Mucosa of rectum (tissue), 2 donors: Measurements from ENCODE around the gene ZNF655.
"Not testable (repeated sequence)": the region's sequence is repeated elsewhere in the genome, so short reads cannot be mapped to it uniquely, and the experiment has no call there.

Source experiments
- H3K27ac ChIP-seq, 2 donors: one replicate each; pipeline ENCODE4 v1.7.0; 2013; ENCODE audit warnings: inconsistent platforms in 2 of 2, low read depth in 2 of 2, low read length in 2 of 2
- H3K27me3 ChIP-seq, 2 donors: one replicate each; pipeline ENCODE4 v1.7.0; 2013; ENCODE audit warnings: low read length in 2 of 2; ENCODE audit not compliant: control insufficient read depth in 2 of 2, insufficient read depth in 2 of 2
- H3K36me3 ChIP-seq, 2 donors: one replicate each; pipeline ENCODE4 v1.7.0; 2013; ENCODE audit warnings: low read length in 2 of 2; ENCODE audit not compliant: control insufficient read depth in 2 of 2, insufficient read depth in 2 of 2
- H3K4me1 ChIP-seq, 2 donors: one replicate each; pipeline ENCODE4 v1.7.0; 2013; ENCODE audit warnings: low read length in 2 of 2, mild to moderate bottlenecking in 1 of 2; ENCODE audit not compliant: control insufficient read depth in 2 of 2, insufficient read depth in 2 of 2
- H3K4me3 ChIP-seq, 2 donors: one replicate each; pipeline ENCODE4 v1.7.0; 2013; ENCODE audit warnings: low read length in 2 of 2
- H3K9ac ChIP-seq, 2 donors: one replicate each; pipeline ENCODE4 v1.7.0; 2013; ENCODE audit warnings: low read length in 2 of 2, low read depth in 1 of 2, mild to moderate bottlenecking in 1 of 2
- H3K9me3 ChIP-seq, 2 donors: one replicate each; pipeline ENCODE4 v1.7.0; 2013; ENCODE audit warnings: low read length in 2 of 2; ENCODE audit not compliant: control insufficient read depth in 2 of 2
- donor health status: healthy.
- donor health status: Normal muscosa, but diverticular disease.

ZNF655 gene

DNA sequence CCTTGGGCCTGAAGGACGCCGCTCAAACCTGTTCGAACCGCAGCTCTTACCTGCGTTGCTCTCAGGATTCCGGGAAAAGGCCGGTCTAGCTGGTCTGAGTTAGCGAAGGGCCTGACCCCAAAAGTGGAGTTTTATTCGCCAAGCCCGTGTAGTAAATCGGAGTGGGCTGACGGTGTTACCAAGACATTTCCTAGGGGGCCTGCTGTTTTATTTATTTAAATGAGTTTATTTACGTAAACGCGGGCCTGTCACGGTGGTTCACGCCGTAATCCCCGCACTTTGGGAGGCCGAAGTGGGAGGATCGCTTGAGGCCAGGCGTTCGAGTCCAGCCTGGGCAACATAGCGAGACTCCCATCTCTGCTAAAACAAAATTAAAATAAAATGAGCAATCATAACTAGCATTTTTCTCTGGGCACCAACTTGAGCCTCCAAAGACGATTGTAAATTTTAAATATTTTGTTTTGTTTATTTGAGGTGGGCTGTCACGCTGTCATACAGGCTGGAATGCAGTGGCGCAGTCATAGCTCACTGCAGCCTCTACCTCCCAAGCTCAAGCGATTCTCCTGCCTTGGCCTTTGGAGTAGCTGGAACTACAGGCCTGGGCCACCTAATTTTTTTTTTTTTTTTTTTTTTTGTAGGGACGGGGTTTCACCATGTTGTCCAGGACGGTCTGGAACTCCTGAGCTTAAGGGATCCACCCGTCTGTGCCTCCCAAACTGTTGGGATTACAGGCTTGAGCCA lies 903 bp downstream of the ZNF655 start:
- Histone ChIP-seq H3K27me3 (no peaks in the 10 kb centered on the region), H3K36me3 (peaks cover 34 to 42% of the 10 kb centered on the region in 2 donors), H3K4me1 (peaks cover 14 to 20% of the 10 kb centered on the region in 2 donors), H3K4me3 (peak overlapping the region; percentile 91 to 92), H3K9ac (peak overlapping the region; percentile 92 to 99), H3K27ac (peak overlapping the region; percentile 97), H3K9me3 (no peaks in the 10 kb centered on the region)

DNA sequence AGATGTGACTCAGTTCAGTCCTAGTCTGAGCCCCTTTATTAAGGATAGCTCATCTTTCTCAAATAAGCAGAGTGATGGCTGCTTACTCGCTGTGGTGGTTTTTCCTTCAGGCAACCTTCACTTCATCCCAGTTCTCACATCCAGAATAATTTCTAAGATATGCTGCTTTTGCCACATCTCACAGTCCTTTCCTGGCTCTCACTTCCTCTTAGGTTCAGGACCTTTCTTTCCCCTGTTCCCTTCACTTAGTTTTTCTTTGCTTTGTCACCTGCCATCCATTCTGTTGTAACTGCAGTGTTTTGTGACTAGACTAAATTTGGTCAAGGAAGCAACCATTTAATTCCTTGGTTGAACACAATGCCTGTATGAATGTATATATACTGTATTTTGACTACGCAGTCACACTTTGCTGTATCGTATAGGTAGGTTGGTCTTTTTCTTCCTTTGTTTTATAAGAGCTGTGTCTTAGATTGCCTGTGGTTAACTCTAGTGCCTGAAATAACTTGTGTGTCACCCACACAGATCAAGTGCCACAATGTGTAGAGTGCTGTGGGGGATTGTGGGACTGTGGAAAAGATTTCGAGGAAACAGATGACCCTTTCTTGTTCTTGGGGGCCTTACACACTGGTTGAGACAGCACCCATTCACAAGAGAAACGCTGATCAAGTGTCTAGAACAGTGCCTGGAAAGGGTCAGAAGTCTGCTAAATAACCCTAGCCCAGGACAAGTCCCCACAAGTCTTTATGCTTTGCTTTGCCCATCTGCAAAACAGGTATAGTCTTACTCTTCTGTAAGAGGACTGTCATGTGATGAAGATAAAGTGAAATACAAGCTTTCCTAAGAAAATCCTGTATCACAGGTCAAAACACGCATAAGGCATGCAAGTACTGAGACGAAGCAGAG lies 2.6 kb downstream of the ZNF655 start:
- no peak overlapping the region for H3K27ac ChIP-seq
- H3K36me3 ChIP-seq: peaks cover 46 to 56% of the 10 kb centered on the region in 2 donors
- no peaks in the 10 kb centered on the region for H3K27me3 ChIP-seq
- no peak overlapping the region for H3K9ac ChIP-seq
- H3K4me1 ChIP-seq: peaks cover 14 to 20% of the 10 kb centered on the region in 2 donors
- no peak overlapping the region for H3K4me3 ChIP-seq
- no peaks in the 10 kb centered on the region for H3K9me3 ChIP-seq

DNA sequence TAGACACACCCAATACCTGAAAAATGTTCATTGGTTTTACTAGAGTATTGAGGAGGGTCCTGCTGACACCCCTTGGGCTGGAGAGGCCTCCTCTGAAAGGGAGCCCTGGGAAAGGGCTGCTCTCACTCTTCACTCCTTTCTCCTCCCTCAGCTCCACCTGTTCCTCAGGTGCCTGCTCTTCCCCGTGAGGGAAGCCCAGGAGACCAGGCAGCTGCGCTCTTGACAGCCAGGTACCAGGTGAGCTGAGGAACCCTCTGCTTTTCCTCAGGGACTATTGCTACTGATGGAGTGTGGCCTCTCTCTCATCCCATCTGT lies 3.3 kb downstream of the ZNF655 start:
- peaks cover 14 to 20% of the 10 kb centered on the region in 2 donors for H3K4me1 ChIP-seq
- H3K4me3 ChIP-seq: no peak overlapping the region
- H3K9ac ChIP-seq: no peak overlapping the region
- no peak overlapping the region for H3K27ac ChIP-seq
- H3K36me3 ChIP-seq: peaks cover 50 to 60% of the 10 kb centered on the region in 2 donors
- H3K9me3 ChIP-seq: no peaks in the 10 kb centered on the region
- no peaks in the 10 kb centered on the region for H3K27me3 ChIP-seq

DNA sequence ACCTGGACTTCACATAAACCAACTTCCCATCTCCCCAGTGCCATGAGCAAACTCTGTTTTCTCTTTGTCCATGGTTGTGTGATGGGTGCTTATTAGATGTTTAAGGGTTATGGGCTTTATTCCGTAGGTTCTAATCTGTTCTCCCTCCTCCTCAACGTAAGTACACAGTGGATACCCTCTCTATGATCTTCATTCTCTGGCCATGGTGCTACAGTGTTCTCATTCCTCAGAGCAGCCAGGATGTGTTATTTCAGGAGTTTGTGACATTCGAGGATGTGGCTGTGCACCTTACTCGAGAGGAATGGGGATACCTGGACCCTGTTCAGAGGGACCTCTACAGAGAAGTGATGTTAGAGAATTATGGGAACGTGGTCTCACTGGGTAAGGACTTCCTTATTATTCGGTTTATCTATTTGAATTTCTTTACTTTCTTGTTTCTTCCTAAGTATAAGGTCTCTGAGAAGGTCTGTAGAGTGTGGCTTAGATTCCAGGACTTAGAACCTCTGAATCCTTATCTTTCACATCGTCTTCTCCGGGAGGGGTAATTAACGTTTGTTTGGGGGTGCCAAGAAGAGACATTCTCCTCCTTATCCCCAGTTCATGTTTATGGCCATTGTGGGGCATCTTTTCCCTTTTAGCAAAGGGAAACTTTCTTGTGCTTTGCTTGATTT lies 3.8 kb downstream of the ZNF655 start:
- Histone ChIP-seq H3K27ac (peak overlapping the region in 1 of 2 donors; percentile 53), H3K4me1 (peaks cover 11 to 17% of the 10 kb centered on the region in 2 donors), H3K9ac (no peak overlapping the region), H3K9me3 (no peaks in the 10 kb centered on the region), H3K4me3 (no peak overlapping the region), H3K36me3 (peaks cover 50 to 60% of the 10 kb centered on the region in 2 donors), H3K27me3 (no peaks in the 10 kb centered on the region)

DNA sequence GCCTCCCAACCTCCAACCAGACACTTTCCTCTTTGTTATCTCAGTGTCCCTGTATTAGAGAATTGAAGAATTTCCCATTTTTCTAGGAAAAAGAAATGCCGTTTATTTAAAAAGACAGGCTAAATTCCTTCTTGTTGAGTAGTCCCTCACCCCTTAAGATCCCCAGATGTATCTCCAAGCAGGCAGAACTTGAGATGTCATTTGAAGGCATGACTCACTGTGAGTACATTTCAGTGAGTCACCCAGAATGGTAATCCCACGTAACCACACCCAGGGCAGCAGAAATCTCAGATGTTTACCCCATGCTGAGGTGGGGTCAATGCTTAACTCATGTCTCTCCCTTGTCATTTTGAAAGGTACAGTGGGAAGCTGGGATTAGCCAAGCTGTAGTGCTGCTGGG lies 4.4 kb downstream of the ZNF655 start:
- Histone ChIP-seq H3K4me3 (no peak overlapping the region), H3K27ac (peak overlapping the region in 1 of 2 donors; percentile 53), H3K36me3 (peaks cover 50 to 60% of the 10 kb centered on the region in 2 donors), H3K9ac (no peak overlapping the region), H3K9me3 (no peaks in the 10 kb centered on the region), H3K4me1 (peaks cover 9 to 12% of the 10 kb centered on the region in 2 donors), H3K27me3 (no peaks in the 10 kb centered on the region)

DNA sequence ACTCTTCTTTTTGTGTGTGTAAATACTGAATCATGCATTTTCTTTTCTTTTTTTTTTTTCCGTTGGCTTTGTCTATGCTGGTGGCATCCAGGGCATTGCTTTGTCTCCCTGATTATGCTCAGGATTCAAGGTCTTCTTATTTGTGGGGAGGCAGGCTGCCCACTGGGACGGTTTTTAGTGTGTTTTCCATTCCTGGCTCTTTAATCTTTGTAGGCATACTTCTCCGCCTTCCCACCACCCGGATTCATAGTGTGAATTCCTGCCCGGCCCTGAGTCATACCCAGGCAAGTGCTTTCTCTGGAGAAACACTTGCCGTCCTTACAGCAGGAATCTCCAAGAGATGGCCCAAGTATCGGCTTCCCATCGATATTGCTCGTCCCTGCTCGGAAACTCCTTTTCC lies 5.2 kb downstream of the ZNF655 start:
- H3K4me3 ChIP-seq: no peak overlapping the region
- no peak overlapping the region for H3K27ac ChIP-seq
- H3K36me3 ChIP-seq: peaks cover 50 to 62% of the 10 kb centered on the region in 2 donors
- H3K9ac ChIP-seq: no peak overlapping the region
- H3K4me1 ChIP-seq: peaks cover 9 to 12% of the 10 kb centered on the region in 2 donors
- H3K27me3 ChIP-seq: no peaks in the 10 kb centered on the region
- H3K9me3 ChIP-seq: no peaks in the 10 kb centered on the region

DNA sequence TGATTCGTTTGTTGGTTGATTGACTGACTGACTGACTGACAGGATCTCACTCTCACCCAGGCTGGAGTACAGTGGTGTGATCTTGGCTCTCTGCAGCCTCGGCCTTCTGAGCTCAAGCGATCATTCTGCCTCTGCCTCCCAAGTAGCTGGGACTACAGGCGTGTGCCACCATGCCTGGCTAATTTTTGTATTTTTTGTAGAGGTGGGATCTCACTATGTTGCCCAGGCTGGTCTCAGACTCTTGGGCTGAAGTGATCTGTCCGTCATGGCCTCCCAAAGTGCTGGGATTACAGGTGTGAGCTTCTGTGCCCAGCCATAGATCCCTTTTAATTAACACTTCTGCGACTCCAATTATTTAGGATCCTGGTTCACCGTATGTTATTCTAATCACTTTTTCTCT lies 10.3 kb downstream of the ZNF655 start:
- H3K9ac ChIP-seq, H3K27ac ChIP-seq, H3K4me3 ChIP-seq, H3K4me1 ChIP-seq, H3K9me3 ChIP-seq, H3K27me3 ChIP-seq: not testable (repeated sequence)
- peaks cover 49 to 67% of the 10 kb centered on the region in 2 donors for H3K36me3 ChIP-seq

DNA sequence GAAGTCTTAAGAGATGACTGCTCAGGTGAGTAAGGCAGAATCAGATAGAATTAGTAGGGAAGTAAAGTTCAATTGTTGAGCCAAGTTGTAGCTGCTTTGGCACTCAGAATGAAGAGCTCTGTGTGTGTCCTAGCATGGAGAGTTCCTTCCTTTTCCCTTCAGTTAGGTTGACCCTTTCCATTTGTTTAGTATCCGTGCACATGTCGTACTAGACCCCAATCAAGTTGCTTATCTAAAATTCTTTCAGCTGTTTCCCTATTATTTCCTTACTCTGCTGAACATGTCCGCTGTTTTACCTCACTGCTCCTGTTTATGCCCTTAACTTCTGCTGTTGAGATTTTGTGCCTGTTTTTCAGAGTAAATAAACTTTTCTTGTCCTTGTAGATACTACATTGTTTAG lies 13.3 kb downstream of the ZNF655 start:
- Histone ChIP-seq H3K27me3 (no peaks in the 10 kb centered on the region), H3K36me3 (peaks cover 27 to 39% of the 10 kb centered on the region in 2 donors), H3K4me3 (no peak overlapping the region), H3K4me1 (no peaks in the 10 kb centered on the region), H3K27ac (no peak overlapping the region), H3K9ac (no peak overlapping the region), H3K9me3 (no peaks in the 10 kb centered on the region)

DNA sequence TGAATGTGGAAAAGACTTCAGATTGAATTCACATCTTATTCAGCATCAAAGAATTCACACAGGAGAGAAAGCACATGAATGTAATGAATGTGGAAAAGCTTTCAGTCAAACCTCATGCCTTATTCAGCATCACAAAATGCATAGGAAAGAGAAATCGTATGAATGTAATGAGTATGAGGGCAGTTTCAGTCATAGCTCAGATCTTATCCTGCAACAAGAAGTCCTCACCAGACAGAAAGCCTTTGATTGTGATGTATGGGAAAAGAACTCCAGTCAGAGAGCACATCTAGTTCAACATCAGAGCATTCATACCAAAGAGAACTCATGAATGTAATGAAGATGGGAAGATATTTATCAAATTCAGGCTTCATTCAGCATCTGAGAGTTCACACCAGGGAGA lies 14.8 kb downstream of the ZNF655 start:
- no peaks in the 10 kb centered on the region for H3K9me3 ChIP-seq
- peaks cover 27 to 39% of the 10 kb centered on the region in 2 donors for H3K36me3 ChIP-seq
- H3K4me1 ChIP-seq: no peaks in the 10 kb centered on the region
- no peak overlapping the region for H3K9ac ChIP-seq
- H3K27ac ChIP-seq: no peak overlapping the region
- H3K27me3 ChIP-seq: no peaks in the 10 kb centered on the region
- no peak overlapping the region for H3K4me3 ChIP-seq

DNA sequence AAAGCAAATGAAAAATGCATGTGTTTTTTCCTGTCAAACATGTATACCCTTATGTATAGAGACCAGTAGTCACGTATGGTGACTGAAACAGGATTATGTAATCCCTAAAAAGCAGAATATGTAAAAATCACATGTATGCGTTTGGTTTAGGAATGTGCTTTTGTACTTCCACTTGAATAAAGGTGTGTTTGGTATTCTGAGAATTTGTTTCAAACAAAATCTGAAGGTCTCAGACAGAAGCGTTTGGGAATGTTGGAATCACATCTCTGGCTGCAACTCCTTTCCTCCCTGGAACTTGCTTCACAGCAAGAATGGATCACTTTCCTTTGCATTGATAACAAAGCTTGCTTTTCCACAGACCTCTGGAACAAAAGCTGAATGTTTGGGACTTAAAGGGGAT lies 17.8 kb downstream of the ZNF655 start:
- no peaks in the 10 kb centered on the region for H3K27me3 ChIP-seq
- no peak overlapping the region for H3K27ac ChIP-seq
- H3K4me1 ChIP-seq: peaks cover 11 to 12% of the 10 kb centered on the region in 2 donors
- no peaks in the 10 kb centered on the region for H3K9me3 ChIP-seq
- no peak overlapping the region for H3K9ac ChIP-seq
- H3K36me3 ChIP-seq: peaks cover 18 to 21% of the 10 kb centered on the region in 2 donors
- no peak overlapping the region for H3K4me3 ChIP-seq
